B cell (primary cell): ENCODE data around the gene DCT.

Experiments used
- EZH2 ChIP-seq: IDR thresholded peaks from 2 replicates; pipeline ENCODE4 v1.6.1; 2012; ENCODE audit warnings: borderline replicate concordance, low read depth, mild to moderate bottlenecking, moderate library complexity, low read length; ENCODE audit not compliant: insufficient read depth, poor library complexity, severe bottlenecking
- TF ChIP-seq, protein P1 (sequence below): fragments of 200-600 bp; IDR thresholded peaks from one replicate; pipeline ENCODE4 v1.8.0; 2022; ENCODE audit warnings: antibody characterized with exemption, mild to moderate bottlenecking

DNA sequence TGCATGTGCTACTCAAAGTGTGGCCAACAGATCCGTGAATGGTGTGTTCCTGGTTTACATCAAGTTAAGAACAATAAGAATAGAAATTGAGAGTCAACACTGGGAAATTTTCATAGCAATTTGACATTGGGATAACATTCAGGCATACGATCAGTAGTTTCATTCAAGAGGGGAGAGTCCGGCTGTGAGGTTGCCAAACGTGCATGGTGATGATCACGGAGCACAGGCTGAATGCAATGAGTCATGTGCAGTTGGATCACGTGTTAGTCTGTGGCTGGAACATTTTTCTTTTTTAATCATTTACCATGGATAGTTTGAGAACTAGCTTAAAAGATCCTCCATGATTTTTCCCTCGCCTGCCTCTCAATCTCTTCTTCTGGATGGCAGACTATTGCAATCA, 2.5 kb upstream of the DCT start:
- TF ChIP-seq, protein P1, sequence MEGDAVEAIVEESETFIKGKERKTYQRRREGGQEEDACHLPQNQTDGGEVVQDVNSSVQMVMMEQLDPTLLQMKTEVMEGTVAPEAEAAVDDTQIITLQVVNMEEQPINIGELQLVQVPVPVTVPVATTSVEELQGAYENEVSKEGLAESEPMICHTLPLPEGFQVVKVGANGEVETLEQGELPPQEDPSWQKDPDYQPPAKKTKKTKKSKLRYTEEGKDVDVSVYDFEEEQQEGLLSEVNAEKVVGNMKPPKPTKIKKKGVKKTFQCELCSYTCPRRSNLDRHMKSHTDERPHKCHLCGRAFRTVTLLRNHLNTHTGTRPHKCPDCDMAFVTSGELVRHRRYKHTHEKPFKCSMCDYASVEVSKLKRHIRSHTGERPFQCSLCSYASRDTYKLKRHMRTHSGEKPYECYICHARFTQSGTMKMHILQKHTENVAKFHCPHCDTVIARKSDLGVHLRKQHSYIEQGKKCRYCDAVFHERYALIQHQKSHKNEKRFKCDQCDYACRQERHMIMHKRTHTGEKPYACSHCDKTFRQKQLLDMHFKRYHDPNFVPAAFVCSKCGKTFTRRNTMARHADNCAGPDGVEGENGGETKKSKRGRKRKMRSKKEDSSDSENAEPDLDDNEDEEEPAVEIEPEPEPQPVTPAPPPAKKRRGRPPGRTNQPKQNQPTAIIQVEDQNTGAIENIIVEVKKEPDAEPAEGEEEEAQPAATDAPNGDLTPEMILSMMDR, result no peak
- TF ChIP-seq EZH2, result no peak
